ACHN (cell line): Measurements from ENCODE around the gene PLOD2.

ENCODE experiments used
- DNase-seq: peaks from one replicate; pipeline ENCODE4 v3.0.0-alpha.2; 2015
- in situ Hi-C: cut with HindIII; loops from 2 replicates; pipeline ENCODE4 v1.10.0; 2017; ENCODE audit warnings: low sequenced_read_pairs, low pct_ligation_motif_present, low pct_unique_long_range_greater_than_20kb

The PLOD2 gene

DNA sequence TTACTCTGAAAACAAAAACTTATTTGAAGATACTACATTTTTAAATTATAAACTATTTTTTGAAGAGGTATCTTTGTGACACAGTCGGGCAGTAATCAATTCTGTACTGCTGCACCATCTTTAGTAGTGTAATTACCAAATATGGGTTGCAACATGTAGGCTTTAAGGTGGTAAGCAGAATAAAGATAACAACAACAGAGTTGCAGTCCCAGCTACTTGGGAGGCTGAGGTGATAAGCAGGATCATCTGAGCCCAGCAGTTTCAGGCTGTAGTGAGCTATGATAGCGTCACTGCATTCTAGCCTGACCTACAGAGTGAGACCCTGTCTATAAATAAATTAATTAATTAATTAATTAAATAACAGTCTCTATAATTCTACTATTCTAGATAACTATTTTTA lies 6.0 kb downstream of the PLOD2 start:
- in situ Hi-C loops, result loop anchor here (25.0 kb wide), 1 partner anchor 93 kb away; no protein-coding TSS in a partner anchor
- DNase-seq, result no peak

DNA sequence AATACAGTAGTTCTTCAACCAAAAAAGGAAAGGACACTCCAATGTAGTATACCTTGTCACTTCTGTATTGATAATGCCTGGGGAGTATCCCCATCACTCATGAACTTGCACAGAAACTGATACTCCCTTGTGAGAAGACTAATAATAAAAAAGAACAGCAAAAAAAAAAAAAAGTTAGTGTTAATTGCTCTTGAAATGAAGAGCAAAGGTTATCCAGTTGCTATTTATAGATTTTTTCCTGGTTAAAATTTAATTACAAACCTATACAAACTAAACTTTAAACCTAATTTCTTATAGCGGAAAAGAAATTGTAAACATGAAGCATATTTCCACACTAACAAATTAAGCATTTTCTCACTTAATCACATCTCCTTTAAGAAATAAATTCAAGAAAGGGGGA lies 6.7 kb downstream of the PLOD2 start:
- in situ Hi-C loops, result loop anchor here (25.0 kb wide), 1 partner anchor 92 kb away; no protein-coding TSS in a partner anchor
- DNase-seq, result no peak

GRCh38 chr3:146153429-146153828 lies 7.6 kb downstream of the PLOD2 start:
- in situ Hi-C loops, result loop anchor here (25.0 kb wide), 1 partner anchor 91 kb away; no protein-coding TSS in a partner anchor
- no peak for DNase-seq

DNA sequence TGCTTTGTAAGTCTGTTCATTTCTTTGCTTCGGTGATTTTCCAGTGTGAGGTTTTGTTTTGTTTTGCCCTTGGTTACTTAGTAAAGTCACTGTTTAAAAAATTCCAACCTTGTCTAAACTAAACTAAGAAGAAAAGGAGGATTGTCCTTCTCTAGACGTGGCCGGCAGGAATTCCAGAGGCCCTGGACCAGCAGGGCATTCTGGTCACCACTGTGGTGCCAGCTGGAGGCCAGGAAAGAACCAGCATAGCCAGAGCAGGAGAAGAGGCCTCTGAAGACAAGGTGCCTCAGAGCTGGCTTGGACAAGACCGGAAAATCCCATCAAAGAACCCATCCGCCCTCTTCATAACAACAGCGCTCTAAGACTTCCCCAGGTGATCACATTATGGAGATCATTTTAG lies 8.2 kb downstream of the PLOD2 start:
- peak; percentile 39 for DNase-seq
- in situ Hi-C loops, result loop anchor here (25.0 kb wide), 1 partner anchor 91 kb away; no protein-coding TSS in a partner anchor

DNA sequence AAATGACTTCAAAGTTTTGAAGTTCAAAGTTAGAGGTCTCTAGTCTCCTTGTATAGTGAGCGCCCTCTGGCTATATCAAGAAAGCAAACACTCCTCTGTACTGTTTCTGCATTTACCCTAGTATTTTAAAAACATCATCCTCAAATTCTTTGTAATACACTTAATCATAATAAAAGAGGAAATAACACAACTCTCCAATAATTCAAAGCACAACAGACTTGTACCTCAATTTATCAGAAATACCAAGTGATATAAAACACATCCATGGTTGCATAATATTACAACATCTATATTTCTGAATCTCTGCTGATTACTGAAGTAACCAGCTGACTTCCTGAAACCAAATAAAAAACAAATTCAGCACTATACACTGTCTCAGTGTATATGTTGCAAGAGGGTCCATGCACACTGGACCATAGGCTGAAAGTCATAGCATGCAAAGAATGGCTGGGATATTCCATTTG lies 12.5 kb downstream of the PLOD2 start:
- in situ Hi-C loops, result no loop called here
- peak; percentile 33 for DNase-seq

- in situ Hi-C loops, result no loop called here
- DNase-seq, result no peak
Measured at GRCh38 chr3:146145642-146146041, 15.3 kb downstream of the PLOD2 start.

DNA sequence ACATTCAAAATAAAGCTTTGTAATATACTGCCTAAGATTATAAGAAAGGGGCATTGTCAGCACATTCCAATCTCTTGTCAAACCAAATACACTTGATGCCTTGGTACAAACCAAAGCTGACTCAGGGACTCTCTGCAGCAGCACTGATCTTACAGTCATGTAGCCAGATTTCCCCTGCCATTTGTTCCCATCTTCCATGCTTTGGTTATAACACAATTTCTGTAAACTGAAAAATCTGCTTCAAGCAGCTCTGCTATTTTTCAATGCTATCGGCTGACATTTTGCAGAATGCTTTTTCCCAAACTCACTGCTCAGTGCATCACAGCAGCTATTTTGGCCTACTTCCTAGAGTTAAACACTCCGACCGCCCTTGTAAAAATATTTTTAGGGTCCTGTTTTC lies 18.2 kb downstream of the PLOD2 start:
- DNase-seq, result peak; percentile 28
- in situ Hi-C loops, result no loop called here

DNA sequence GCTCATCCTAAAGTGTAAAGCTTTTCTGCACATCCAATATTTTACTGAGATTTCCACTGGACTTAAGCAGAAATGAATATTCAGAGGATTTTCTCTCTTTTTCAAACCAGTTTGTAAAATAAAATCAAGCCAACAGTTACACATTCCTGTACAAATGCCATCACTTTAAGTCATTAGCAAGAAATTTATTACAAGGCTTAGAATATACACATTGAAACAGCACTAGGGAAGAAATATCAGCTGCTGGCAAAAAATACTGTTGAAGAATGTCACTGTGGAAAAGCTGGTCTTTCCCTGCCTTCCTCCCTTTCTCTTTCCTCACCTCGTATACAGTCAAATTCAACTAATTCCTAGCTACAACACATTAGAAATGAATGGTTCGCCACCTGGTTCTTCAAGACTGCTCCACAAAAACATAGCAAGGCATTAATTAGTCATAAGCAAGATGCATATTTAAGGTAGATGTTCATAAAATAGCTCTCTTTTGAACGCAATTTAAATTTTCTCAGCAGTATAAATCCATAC lies 21.3 kb downstream of the PLOD2 start:
- DNase-seq, result no peak
- in situ Hi-C loops, result no loop called here

DNA sequence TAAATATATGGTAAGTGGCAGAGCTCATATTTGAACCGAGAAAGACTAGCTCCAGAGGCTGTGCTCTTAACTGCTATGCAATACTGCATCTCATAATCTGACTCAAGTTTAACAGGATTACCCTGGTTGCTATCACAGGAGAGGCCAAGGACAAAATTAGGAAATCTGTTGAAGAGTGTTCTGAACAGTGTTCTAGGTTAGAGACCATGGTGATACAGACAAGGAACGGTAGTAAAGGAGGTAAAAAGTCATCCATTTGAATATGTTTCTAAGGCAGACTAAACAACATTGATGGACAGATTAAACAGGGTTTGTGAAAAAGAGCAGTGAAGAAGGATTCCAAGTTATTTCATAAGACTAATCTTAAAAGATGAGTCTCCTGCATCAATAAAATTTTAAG lies 22.1 kb downstream of the PLOD2 start:
- in situ Hi-C loops, result no loop called here
- DNase-seq, result no peak

DNA sequence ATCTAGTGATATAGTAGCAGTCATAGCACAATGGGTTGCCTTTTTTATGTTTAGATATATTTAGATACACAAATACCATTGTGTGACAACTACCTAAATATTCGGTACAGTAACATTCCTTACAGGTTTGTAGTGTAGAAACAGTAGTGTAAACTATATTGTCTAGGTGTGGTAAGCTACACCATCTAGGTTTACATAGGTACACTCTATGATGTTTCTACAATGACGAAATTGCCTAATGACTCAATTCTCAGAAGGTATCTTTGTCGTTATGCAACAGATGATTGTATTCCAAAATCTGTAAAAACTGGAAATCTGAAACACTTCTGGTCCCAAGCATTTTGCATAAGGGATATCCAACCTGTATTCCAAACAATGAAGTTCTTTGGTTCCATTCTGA lies 24.3 kb downstream of the PLOD2 start:
- DNase-seq, result no peak
- in situ Hi-C loops, result no loop called here

- in situ Hi-C loops, result no loop called here
- no peak for DNase-seq
Measured at GRCh38 chr3:146134348-146135117, 26.5 kb downstream of the PLOD2 start.

GRCh38 chr3:146133441-146133840 lies 27.5 kb downstream of the PLOD2 start:
- no peak for DNase-seq
- in situ Hi-C loops, result no loop called here

GRCh38 chr3:146131616-146132410 lies 29.2 kb downstream of the PLOD2 start:
- peak; percentile 80 for DNase-seq
- in situ Hi-C loops, result no loop called here

DNA sequence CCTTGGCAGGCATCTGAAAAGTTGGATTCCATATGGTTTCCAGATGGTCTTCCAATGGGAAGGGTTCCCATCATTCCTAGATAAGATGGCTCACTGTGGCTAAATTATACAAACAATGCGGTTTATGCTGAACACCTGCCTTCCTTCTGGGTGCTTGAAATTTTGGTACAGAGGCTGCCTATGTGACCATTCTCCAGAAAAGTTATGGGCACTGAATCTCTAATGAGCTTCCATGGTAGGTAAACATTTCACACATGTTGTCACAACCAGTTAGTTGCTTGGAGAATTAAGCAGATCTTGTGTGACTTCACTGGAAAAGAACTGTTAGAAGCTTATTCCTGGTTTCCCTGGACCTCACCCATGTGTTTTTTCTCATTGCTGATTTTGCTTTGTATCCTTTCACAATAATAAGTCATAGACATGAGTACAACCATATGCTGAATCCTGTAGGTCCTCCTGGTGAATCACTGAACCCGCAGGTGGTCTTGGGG lies 30.1 kb downstream of the PLOD2 start:
- no peak for DNase-seq
- in situ Hi-C loops, result no loop called here

GRCh38 chr3:146129750-146130149 lies 31.2 kb downstream of the PLOD2 start:
- DNase-seq, result no peak
- in situ Hi-C loops, result no loop called here

DNA sequence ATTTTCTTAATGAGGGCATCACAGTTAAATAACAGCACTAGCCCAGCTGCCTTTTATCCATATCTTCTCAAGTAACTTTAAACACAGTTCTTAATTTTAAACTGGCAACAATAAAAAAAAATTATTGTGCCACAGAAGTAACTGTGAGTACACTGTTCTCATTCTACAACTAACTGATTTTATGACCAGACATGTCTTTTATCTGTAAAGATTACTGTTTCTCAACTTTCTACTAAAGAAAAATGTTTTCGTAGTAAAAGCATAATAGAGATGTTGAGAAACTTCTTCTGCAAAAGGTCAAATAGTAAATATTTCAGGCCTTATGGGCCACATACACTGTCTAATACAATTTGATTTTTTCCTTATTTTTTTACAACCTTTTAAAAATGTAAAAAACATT lies 32.0 kb downstream of the PLOD2 start:
- DNase-seq, result no peak
- in situ Hi-C loops, result no loop called here

GRCh38 chr3:146128179-146128578 lies 32.8 kb downstream of the PLOD2 start:
- no peak for DNase-seq
- in situ Hi-C loops, result no loop called here

- DNase-seq, result peak; percentile 80
- in situ Hi-C loops, result no loop called here
Measured at GRCh38 chr3:146125951-146126350, 35.0 kb downstream of the PLOD2 start.

DNA sequence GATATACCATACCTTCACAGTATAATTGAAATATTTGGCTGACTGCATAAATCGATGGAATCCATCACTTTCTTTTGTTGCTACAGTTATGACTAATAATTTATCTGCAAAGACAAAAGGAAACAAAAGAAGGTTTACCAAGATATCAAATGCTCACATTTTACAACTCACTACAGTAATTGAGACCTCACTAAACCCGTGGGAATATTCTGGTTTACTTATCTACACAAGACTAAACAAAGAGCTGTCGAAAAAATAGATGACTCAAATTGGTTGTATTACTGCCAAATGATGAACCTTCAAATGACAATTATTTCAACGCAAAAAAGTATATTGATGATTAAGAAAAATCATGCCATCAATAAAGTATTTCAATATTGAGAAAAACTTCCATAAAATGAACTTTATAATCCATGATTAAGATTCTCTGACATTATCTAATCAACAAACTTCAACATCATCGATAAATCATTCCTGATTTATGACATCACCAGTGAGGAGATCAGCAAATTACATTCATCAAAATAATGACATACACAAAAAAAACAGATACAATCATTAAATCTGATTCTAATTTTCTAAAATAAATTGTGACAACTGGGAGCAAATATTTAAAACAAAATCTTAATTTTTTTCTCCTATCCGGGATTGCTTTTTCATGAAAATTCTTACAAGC lies 36.7 kb downstream of the PLOD2 start:
- in situ Hi-C loops, result no loop called here
- no peak for DNase-seq
